Sigmoid colon (tissue), 7 donors: ENCODE measurements around the gene RIMKLB. TPM values are rescaled to one million over a fixed set of nuclear protein-coding genes. Genes with fewer than 3 reads are reported as not detected.
A peak's percentile ranks its signal among the peaks of the same experiment; 100 is the strongest.

Source experiments
- DNase-seq: peaks from one replicate; pipeline ENCODE4 v3.0.0-alpha.2; 2019
- H3K27ac ChIP-seq, 4 donors: fragments of 200-600 bp; sonication (generic); one replicate each; pipeline ENCODE4 v1.5.1; 2016 to 2019; ENCODE audit warnings: mild to moderate bottlenecking in 1 of 4
- H3K27me3 ChIP-seq, 3 donors: fragments of 200-600 bp; sonication (generic); one replicate each; pipeline ENCODE4 v1.5.1; 2019; ENCODE audit warnings: mild to moderate bottlenecking in 1 of 3
- H3K36me3 ChIP-seq, 4 donors: fragments of 200-600 bp; sonication (generic); one replicate each; pipeline ENCODE4 v1.5.1; 2016 to 2019
- H3K4me1 ChIP-seq, 4 donors: fragments of 200-600 bp; sonication (generic); one replicate each; pipeline ENCODE4 v1.5.1; 2017 to 2019
- H3K4me3 ChIP-seq, 4 donors: fragments of 200-600 bp; sonication (generic); one replicate each; pipeline ENCODE4 v1.5.1; 2017 to 2019; ENCODE audit warnings: mild to moderate bottlenecking in 2 of 4, moderate library complexity in 1 of 4
- H3K9me3 ChIP-seq, 4 donors: fragments of 200-600 bp in 3 of 4; sonication (generic) in 3 of 4; one replicate each; pipeline versions ENCODE4 v1.5.1 to v1.6.1; 2013 to 2019
- CTCF ChIP-seq, 4 experiments: fragments of 450-650 bp in 3 of 4; fragments of 200-600 bp in 1 of 4; IDR thresholded peaks; one replicate each; pipeline ENCODE4 v1.5.1; 2016 to 2019; ENCODE audit warnings: antibody characterized with exemption in 4 of 4, mild to moderate bottlenecking in 3 of 4, moderate library complexity in 2 of 4
- EP300 ChIP-seq, 4 donors: sonication (generic); formaldehyde crosslinking; IDR thresholded peaks; one replicate each; pipeline ENCODE4 v1.6.1; 2017; ENCODE audit warnings: antibody characterized with exemption in 4 of 4
- POLR2A ChIP-seq, 2 donors: fragments of 450-650 bp; IDR thresholded peaks; one replicate each; pipeline ENCODE4 v1.6.1; 2016; ENCODE audit warnings: antibody characterized with exemption in 2 of 2, mild to moderate bottlenecking in 2 of 2, moderate library complexity in 2 of 2
- POLR2AphosphoS5 ChIP-seq, 4 donors: sonication (generic); formaldehyde crosslinking; IDR thresholded peaks; one replicate each; pipeline ENCODE4 v1.6.1; 2017; ENCODE audit warnings: antibody characterized with exemption in 4 of 4
- WGBS, 2 donors: extraction: QIAGEN DNeasy Blood & Tissue Kit; methylation state at CpG; one replicate each; pipeline ENCODE4 v1.1.7; 2013; 5-methylcytosine and 5-hydroxymethylcytosine counted together
- intact Hi-C: fragments of 100-400 bp; cut with DNase I; formaldehyde crosslinking; loops from one replicate; pipeline ENCODE4 v1.15.1; 2023
- polyA plus RNA-seq, 3 donors: library from polyadenylated mRNA; stranded (reverse); fragments of 200-250 nt; gene quantifications; one replicate each; pipeline ENCODE4 v1.2.3, GENCODE V29; 2013
- total RNA-seq, 4 donors: library from RNA; depleted of rRNA; stranded (reverse); fragments of >200 nt; gene quantifications; one replicate each; pipeline ENCODE4 v1.1.0, GENCODE V29; 2016
- donor health status: healthy with polysubstance abuse.
- donor health status: Bipolar disorder and iron deficiency.
- donor health status: healthy.

Gene RIMKLB
- total and polyA plus RNA-seq, 7 donors, result 0.23 to 60.4 (median 52.3) TPM

GRCh38 chr12:8661016-8661415 lies 36.8 kb upstream of the RIMKLB start:
- TF ChIP-seq POLR2A (IDR thresholded peaks at IDR 0.05) (no peak), EP300 (IDR thresholded peaks at IDR 0.05) (no peak), POLR2AphosphoS5 (IDR thresholded peaks at IDR 0.05) (no peak), CTCF (IDR thresholded peaks at IDR 0.05) (no peak)
- intact Hi-C loops, result no loop called here
- WGBS, 2 donors, result 86 to 90% methylated on average over 3 of the region's 3 CpGs
- peak overlapping the region in 2 of 4 donors; percentile 17 to 32 for H3K4me3 ChIP-seq
- peaks cover 0 to 25% (median 15%) of the 10 kb centered on the region in 4 donors for H3K4me1 ChIP-seq
- no peaks in the 10 kb centered on the region for H3K27me3 ChIP-seq
- peak overlapping the region in 2 of 4 donors; percentile 76 to 81 for H3K27ac ChIP-seq
- DNase-seq, result peak; percentile 39
- H3K9me3 ChIP-seq, result no peaks in the 10 kb centered on the region
- no peaks in the 10 kb centered on the region for H3K36me3 ChIP-seq

- no peaks in the 10 kb centered on the region for H3K9me3 ChIP-seq
- peaks cover 0 to 28% (median 16%) of the 10 kb centered on the region in 4 donors for H3K4me1 ChIP-seq
- TF ChIP-seq POLR2AphosphoS5 (IDR thresholded peaks at IDR 0.05) (no peak), EP300 (IDR thresholded peaks at IDR 0.05) (no peak), CTCF (IDR thresholded peaks at IDR 0.05) (no peak)
- H3K27me3 ChIP-seq, result no peaks in the 10 kb centered on the region
- peak overlapping the region in 2 of 4 donors; percentile 32 to 35 for H3K4me3 ChIP-seq
- H3K36me3 ChIP-seq, result no peaks in the 10 kb centered on the region
- intact Hi-C loops, result no loop called here
- H3K27ac ChIP-seq, result peak overlapping the region; percentile 62 to 81 (median 70)
- WGBS, 2 donors, result 71 to 86% methylated on average over 3 of the region's 3 CpGs
- no peak for DNase-seq
Observed at GRCh38 chr12:8661751-8662150, 36.0 kb upstream of the RIMKLB start.

- Histone ChIP-seq H3K27me3 (no peaks in the 10 kb centered on the region), H3K4me1 (peaks cover 0 to 28% (median 16%) of the 10 kb centered on the region in 4 donors), H3K9me3 (no peaks in the 10 kb centered on the region), H3K27ac (peak within 1 kb of the TSS; percentile 62 to 81 (median 70)), H3K4me3 (peak within 1 kb of the TSS in 2 of 4 donors; percentile 32 to 35), H3K36me3 (no peaks in the 10 kb centered on the region)
- 67 to 73% methylated on average over 6 of the region's 6 CpGs for WGBS, 2 donors
- intact Hi-C loops, result no loop called here
- peak in 2 of 4 donors; percentile 19 to 36 for TF ChIP-seq POLR2AphosphoS5 (IDR thresholded peaks at IDR 0.05)
- TF ChIP-seq POLR2A (IDR thresholded peaks at IDR 0.05), result no peak
- peak; percentile 73 for DNase-seq
Observed at GRCh38 chr12:8662593-8662992, 35.2 kb upstream of the RIMKLB start, which contains the start of gene MFAP5. TSS of gene MFAP5 (minus strand) at chr12:8662826. CDS start at chr12:8662104, 722 bp downstream.

- H3K36me3 ChIP-seq, result no peaks in the 10 kb centered on the region
- no peaks in the 10 kb centered on the region for H3K27me3 ChIP-seq
- TF ChIP-seq EP300 (IDR thresholded peaks at IDR 0.05), result peak in 3 of 4 donors; percentile 73 to 78 (median 75)
- TF ChIP-seq CTCF (IDR thresholded peaks at IDR 0.05), result no peak
- TF ChIP-seq POLR2A (IDR thresholded peaks at IDR 0.05), result no peak
- TF ChIP-seq POLR2AphosphoS5 (IDR thresholded peaks at IDR 0.05), result peak; percentile 24 to 51 (median 36)
- intact Hi-C loops, result no loop called here
- no peak overlapping the region for H3K4me3 ChIP-seq
- no peaks in the 10 kb centered on the region for H3K9me3 ChIP-seq
- WGBS, 2 donors, result 77 to 88% methylated on average over 5 of the region's 5 CpGs
- peak overlapping the region; percentile 62 to 81 (median 70) for H3K27ac ChIP-seq
- peaks cover 0 to 32% (median 27%) of the 10 kb centered on the region in 4 donors for H3K4me1 ChIP-seq
- peak; percentile 85 for DNase-seq
Observed at GRCh38 chr12:8664228-8664913, 33.4 kb upstream of the RIMKLB start.

GRCh38 chr12:8665759-8666158 lies 32.0 kb upstream of the RIMKLB start:
- no peak for TF ChIP-seq CTCF (IDR thresholded peaks at IDR 0.05)
- no peak for TF ChIP-seq POLR2A (IDR thresholded peaks at IDR 0.05)
- TF ChIP-seq POLR2AphosphoS5 (IDR thresholded peaks at IDR 0.05), result peak; percentile 46 to 59 (median 50)
- peak; percentile 34 to 77 (median 53) for TF ChIP-seq EP300 (IDR thresholded peaks at IDR 0.05)
- H3K27me3 ChIP-seq, result no peaks in the 10 kb centered on the region
- 46 to 63% methylated on average over 4 of the region's 4 CpGs for WGBS, 2 donors
- H3K27ac ChIP-seq, result peak overlapping the region; percentile 62 to 81 (median 70)
- no peaks in the 10 kb centered on the region for H3K9me3 ChIP-seq
- intact Hi-C loops, result no loop called here
- H3K4me1 ChIP-seq, result peaks cover 0 to 32% (median 27%) of the 10 kb centered on the region in 4 donors
- H3K4me3 ChIP-seq, result no peak overlapping the region
- no peak for DNase-seq
- no peaks in the 10 kb centered on the region for H3K36me3 ChIP-seq
